CD14-positive monocyte (primary cell): ENCODE measurements around the gene ZNHIT2. TPM values are rescaled to one million over a fixed set of nuclear protein-coding genes. Genes with fewer than 3 reads are reported as not detected.

Experiments
- DNase-seq, 3 donors: peaks; one replicate each; pipeline ENCODE4 v3.0.0-alpha.2; 2011 to 2022
- H2AFZ ChIP-seq: 2 replicates; pipeline ENCODE4 v1.6.0; 2012; ENCODE audit warnings: mild to moderate bottlenecking, low read depth, low read length, inconsistent platforms; ENCODE audit not compliant: insufficient read depth, poor library complexity, severe bottlenecking
- H3K27ac ChIP-seq, 2 donors: 1 replicate in 1 of 2; 2 replicates in 1 of 2; pipeline ENCODE4 v1.5.1; 2012 to 2013; ENCODE audit warnings: low read length in 2 of 2, control low read depth in 1 of 2, inconsistent platforms in 1 of 2, low read depth in 1 of 2, mild to moderate bottlenecking in 1 of 2
- H3K27me3 ChIP-seq, 2 donors: one replicate each; pipeline versions ENCODE4 v1.6.0 to v1.6.1; 2011 to 2013; ENCODE audit warnings: low read length in 2 of 2; ENCODE audit not compliant: control insufficient read depth in 2 of 2, insufficient read depth in 2 of 2
- H3K36me3 ChIP-seq, 2 donors: replicated peaks in 1 of 2; 1 replicate in 1 of 2; 2 replicates in 1 of 2; pipeline versions ENCODE4 v1.5.1 to v1.6.1; 2012 to 2013; ENCODE audit warnings: low read length in 2 of 2, control low read depth in 1 of 2, inconsistent platforms in 1 of 2, mild to moderate bottlenecking in 1 of 2; ENCODE audit not compliant: insufficient read depth in 2 of 2, control insufficient read depth in 1 of 2
- H3K4me1 ChIP-seq, 2 donors: 1 replicate in 1 of 2; 2 replicates in 1 of 2; pipeline versions ENCODE4 v1.5.1 to v1.6.1; 2012 to 2013; ENCODE audit warnings: low read length in 2 of 2, control low read depth in 1 of 2, inconsistent platforms in 1 of 2, mild to moderate bottlenecking in 1 of 2, moderate library complexity in 1 of 2; ENCODE audit not compliant: insufficient read depth in 2 of 2, control insufficient read depth in 1 of 2
- H3K4me2 ChIP-seq: replicated peaks from 2 replicates; pipeline ENCODE3; 2012; ENCODE audit warnings: low read length, moderate library complexity, mild to moderate bottlenecking; ENCODE audit not compliant: poor library complexity, severe bottlenecking; ENCODE audit errors: extremely low read depth
- H3K4me3 ChIP-seq, 3 experiments: fragments of 200-600 bp in 1 of 3; sonication (generic) in 1 of 3; replicated peaks in 1 of 3; 1 replicate in 2 of 3; 2 replicates in 1 of 3; pipeline ENCODE4 v1.5.1; 2011 to 2013; ENCODE audit warnings: low read length in 3 of 3, mild to moderate bottlenecking in 3 of 3, control low read depth in 2 of 3, low read depth in 2 of 3, inconsistent platforms in 1 of 3, moderate library complexity in 1 of 3
- H3K79me2 ChIP-seq: 2 replicates; pipeline ENCODE4 v1.6.0; 2012; ENCODE audit warnings: mild to moderate bottlenecking, control low read depth, inconsistent platforms, low read length, moderate library complexity; ENCODE audit not compliant: insufficient read depth
- H3K9ac ChIP-seq: 2 replicates; pipeline ENCODE4 v1.6.0; 2017; ENCODE audit warnings: low read length, mild to moderate bottlenecking; ENCODE audit not compliant: insufficient read depth, poor library complexity, severe bottlenecking
- H3K9me3 ChIP-seq, 2 donors: replicated peaks in 1 of 2; 1 replicate in 1 of 2; 2 replicates in 1 of 2; pipeline versions ENCODE4 v1.5.1 to v1.6.1; 2012 to 2013; ENCODE audit warnings: low read length in 2 of 2, control low read depth in 1 of 2; ENCODE audit not compliant: control insufficient read depth in 1 of 2, insufficient read depth in 1 of 2
- H4K20me1 ChIP-seq: 2 replicates; pipeline ENCODE4 v1.6.0; 2012; ENCODE audit warnings: mild to moderate bottlenecking, low read length, control low read depth, moderate library complexity; ENCODE audit not compliant: insufficient read depth
- H3K27ac Mint-ChIP-seq, 7 donors: one replicate each; pipeline ENCODE4 v1.8.0; 2020; ENCODE audit warnings: mild to moderate bottlenecking in 7 of 7, mixed read lengths in 7 of 7, moderate library complexity in 6 of 7, inconsistent platforms in 2 of 7
- H3K27me3 Mint-ChIP-seq, 3 donors: one replicate each; pipeline ENCODE4 v1.8.0; 2021 to 2022; ENCODE audit warnings: low read depth in 3 of 3, mild to moderate bottlenecking in 3 of 3, mixed read lengths in 3 of 3, moderate library complexity in 3 of 3, inconsistent platforms in 1 of 3
- H3K36me3 Mint-ChIP-seq, 2 donors: one replicate each; pipeline ENCODE4 v1.8.0; 2020; ENCODE audit warnings: mixed read lengths in 2 of 2, inconsistent platforms in 1 of 2, mild to moderate bottlenecking in 1 of 2
- H3K4me1 Mint-ChIP-seq: one replicate; pipeline ENCODE4 v1.8.0; 2020; ENCODE audit warnings: mild to moderate bottlenecking, mixed read lengths
- H3K4me3 Mint-ChIP-seq, 2 donors: one replicate each; pipeline ENCODE4 v1.8.0; 2020; ENCODE audit warnings: mild to moderate bottlenecking in 2 of 2, mixed read lengths in 2 of 2, moderate library complexity in 1 of 2
- H3K9me3 Mint-ChIP-seq, 7 donors: one replicate each; pipeline ENCODE4 v1.8.0; 2020 to 2022; ENCODE audit warnings: mixed read lengths in 7 of 7, mild to moderate bottlenecking in 6 of 7, moderate library complexity in 6 of 7, inconsistent platforms in 2 of 7
- WGBS: methylation state at CpG from one replicate; pipeline ENCODE4 v1.1.5; 2013; ENCODE audit warnings: missing lambda C conversion rate; ENCODE audit not compliant: insufficient coverage; 5-methylcytosine and 5-hydroxymethylcytosine counted together
- intact Hi-C, 2 donors: fragments of 100-400 bp; cut with micrococcal nuclease; formaldehyde crosslinking; loops; one replicate each; pipeline versions ENCODE4 v1.15.0 to v1.15.1; 2023
- polyA plus RNA-seq, 3 donors: library from polyadenylated mRNA; depleted of rRNA in 1 of 3; unstranded in 2 of 3; stranded (reverse) in 1 of 3; fragments of 300-500 nt in 2 of 3; fragments of >200 nt in 1 of 3; fragmentation: Illumina TruSeq in 2 of 3; gene quantifications; 1 replicate in 2 of 3; 2 replicates in 1 of 3; pipeline ENCODE4 v1.2.3, GENCODE V29; 2012 to 2021
- TF ChIP-seq, protein P1 (sequence below): fragments of 200-600 bp; IDR thresholded peaks from one replicate; pipeline ENCODE4 v1.8.0; 2022; ENCODE audit warnings: antibody characterized with exemption, mild to moderate bottlenecking

The ZNHIT2 gene
- polyA plus RNA-seq, 3 donors: 2.1 to 9.4 (median 5.8) TPM

DNA sequence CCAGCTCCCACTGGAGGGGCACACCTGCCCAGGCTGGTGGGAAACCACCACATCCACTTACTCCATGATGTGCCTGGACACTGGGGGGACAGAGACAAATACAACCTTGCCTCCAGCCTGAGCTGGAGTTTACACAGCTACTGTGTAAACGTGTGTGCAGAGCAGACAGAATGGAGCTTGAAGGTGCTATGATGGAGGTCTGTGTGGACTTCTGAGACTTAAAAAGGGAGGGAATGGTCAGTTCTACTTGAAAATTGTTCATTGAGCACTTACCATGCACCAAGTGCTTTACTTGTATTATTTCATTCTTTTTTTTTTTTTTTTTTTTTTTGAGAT, 44.9 kb downstream of the ZNHIT2 start:
- Histone ChIP-seq H3K27me3 (no peaks in the 10 kb centered on the region), H3K9me3 (no peaks in the 10 kb centered on the region), H3K36me3 (peaks cover 3 to 15% of the 10 kb centered on the region in 2 donors), H3K4me3 (no peak overlapping the region), H3K79me2 (peaks cover 5% of the 10 kb centered on the region), H3K9ac (no peak overlapping the region), H3K27ac (no peak overlapping the region), H3K4me2 (no peak overlapping the region), H3K4me1 (no peaks in the 10 kb centered on the region), H4K20me1 (no peaks in the 10 kb centered on the region), H2AFZ (no peak overlapping the region)
- TF ChIP-seq, protein P1, sequence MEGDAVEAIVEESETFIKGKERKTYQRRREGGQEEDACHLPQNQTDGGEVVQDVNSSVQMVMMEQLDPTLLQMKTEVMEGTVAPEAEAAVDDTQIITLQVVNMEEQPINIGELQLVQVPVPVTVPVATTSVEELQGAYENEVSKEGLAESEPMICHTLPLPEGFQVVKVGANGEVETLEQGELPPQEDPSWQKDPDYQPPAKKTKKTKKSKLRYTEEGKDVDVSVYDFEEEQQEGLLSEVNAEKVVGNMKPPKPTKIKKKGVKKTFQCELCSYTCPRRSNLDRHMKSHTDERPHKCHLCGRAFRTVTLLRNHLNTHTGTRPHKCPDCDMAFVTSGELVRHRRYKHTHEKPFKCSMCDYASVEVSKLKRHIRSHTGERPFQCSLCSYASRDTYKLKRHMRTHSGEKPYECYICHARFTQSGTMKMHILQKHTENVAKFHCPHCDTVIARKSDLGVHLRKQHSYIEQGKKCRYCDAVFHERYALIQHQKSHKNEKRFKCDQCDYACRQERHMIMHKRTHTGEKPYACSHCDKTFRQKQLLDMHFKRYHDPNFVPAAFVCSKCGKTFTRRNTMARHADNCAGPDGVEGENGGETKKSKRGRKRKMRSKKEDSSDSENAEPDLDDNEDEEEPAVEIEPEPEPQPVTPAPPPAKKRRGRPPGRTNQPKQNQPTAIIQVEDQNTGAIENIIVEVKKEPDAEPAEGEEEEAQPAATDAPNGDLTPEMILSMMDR: no peak
- Mint-ChIP-seq H3K36me3 (peaks cover 5 to 19% of the 10 kb centered on the region in 2 donors), H3K27me3 (peaks cover 0 to 2% (median 2%) of the 10 kb centered on the region in 3 donors), H3K9me3 (no peaks in the 10 kb centered on the region), H3K27ac (no peak overlapping the region), H3K4me3 (no peak overlapping the region), H3K4me1 (no peaks in the 10 kb centered on the region)
- intact Hi-C loops: no loop called here
- 100% methylated on average over 1 of the region's 1 CpG for WGBS
- no peak for DNase-seq

DNA sequence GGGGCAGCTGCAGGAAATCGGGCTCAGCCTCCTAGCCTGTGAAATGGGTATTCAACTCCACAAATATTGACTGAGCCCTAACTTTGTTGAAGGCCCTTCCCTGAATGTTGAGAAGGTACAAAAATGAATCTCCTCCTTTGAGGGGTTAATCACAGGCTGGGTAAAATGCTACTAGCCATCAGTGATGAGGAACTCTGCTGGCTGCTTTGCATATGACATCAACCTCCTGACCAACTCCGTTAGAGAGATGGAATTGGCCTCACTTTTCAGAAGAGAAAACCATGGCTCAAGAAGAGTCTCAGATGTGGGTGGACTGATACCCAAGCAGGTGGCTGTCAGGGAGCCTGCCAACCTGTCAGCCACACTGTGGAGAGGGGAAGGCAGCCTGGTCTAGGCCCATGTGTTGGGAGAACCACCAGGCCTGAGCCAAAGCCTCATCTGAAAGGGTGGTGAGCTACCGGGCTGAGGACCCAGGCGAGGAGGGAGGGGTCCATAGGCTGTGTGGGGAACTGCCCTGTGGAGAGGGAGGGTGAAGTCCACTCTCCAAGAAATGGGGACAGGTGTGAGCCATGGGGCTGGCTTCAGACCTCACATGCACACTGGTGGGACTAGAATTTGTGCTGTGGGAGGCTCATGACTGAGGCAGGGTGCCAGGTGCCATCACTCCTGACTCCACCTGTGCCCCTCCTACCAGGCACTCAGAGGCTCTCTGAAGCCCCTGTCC, 45.4 kb downstream of the ZNHIT2 start:
- H3K36me3 Mint-ChIP-seq: peaks cover 4 to 14% of the 10 kb centered on the region in 2 donors
- H3K9me3 Mint-ChIP-seq: no peaks in the 10 kb centered on the region
- H3K27me3 ChIP-seq: no peaks in the 10 kb centered on the region
- H2AFZ ChIP-seq: no peak overlapping the region
- peaks cover 0 to 2% (median 2%) of the 10 kb centered on the region in 3 donors for H3K27me3 Mint-ChIP-seq
- no peak overlapping the region for H3K27ac ChIP-seq
- TF ChIP-seq, protein P1: no peak
- DNase-seq: no peak
- no peak overlapping the region for H3K27ac Mint-ChIP-seq
- intact Hi-C loops: no loop called here
- H4K20me1 ChIP-seq: no peaks in the 10 kb centered on the region
- no peak overlapping the region for H3K4me3 ChIP-seq
- H3K79me2 ChIP-seq: no peaks in the 10 kb centered on the region
- H3K4me1 ChIP-seq: no peaks in the 10 kb centered on the region
- no peaks in the 10 kb centered on the region for H3K4me1 Mint-ChIP-seq
- no peak overlapping the region for H3K4me3 Mint-ChIP-seq
- WGBS: 61% methylated on average over 3 of the region's 4 CpGs
- H3K9ac ChIP-seq: no peak overlapping the region
- no peaks in the 10 kb centered on the region for H3K9me3 ChIP-seq
- H3K4me2 ChIP-seq: no peak overlapping the region
- peaks cover 0 to 10% of the 10 kb centered on the region in 2 donors for H3K36me3 ChIP-seq
